HepG2 (cell line): ENCODE results near the gene DDN. TPM values are rescaled to one million over a fixed set of nuclear protein-coding genes. Genes with fewer than 3 reads are reported as not detected.

ENCODE experiments used
- ATF7 ChIP-seq, 2 experiments: fragments of 450-650 bp in 1 of 2; sonication (generic) in 1 of 2; formaldehyde crosslinking in 1 of 2; IDR thresholded peaks; 2 replicates each; pipeline versions ENCODE4 v1.4.0 to v1.6.1; 2016 to 2020; ENCODE audit warnings: antibody characterized with exemption in 1 of 2, mild to moderate bottlenecking in 1 of 2, missing genetic modification reagents in 1 of 2
- HDAC2 ChIP-seq: sonication (generic); formaldehyde crosslinking; IDR thresholded peaks from 2 replicates; pipeline ENCODE4 v1.4.0; 2020; ENCODE audit warnings: missing genetic modification reagents
- HNRNPL ChIP-seq: fragments of 200-400 bp; formaldehyde crosslinking; IDR thresholded peaks from 2 replicates; pipeline ENCODE4 v1.6.1; 2017; ENCODE audit warnings: mild to moderate bottlenecking, low read depth, low read length
- MIER2 ChIP-seq: IDR thresholded peaks from 2 replicates; pipeline ENCODE4 v1.6.1; 2016; ENCODE audit warnings: missing biosample characterization, missing genetic modification reagents
- NR2F6 ChIP-seq, 2 experiments: IDR thresholded peaks; 2 replicates each; pipeline ENCODE4 v1.6.1; 2016; ENCODE audit warnings: antibody characterized with exemption in 1 of 2, mild to moderate bottlenecking in 1 of 2
- ZBTB1 ChIP-seq: sonication (generic); formaldehyde crosslinking; IDR thresholded peaks from 2 replicates; pipeline ENCODE4 v1.4.0; 2020; ENCODE audit warnings: missing genetic modification reagents, borderline replicate concordance
- ZNF256 ChIP-seq: sonication (generic); formaldehyde crosslinking; conservative IDR thresholded peaks from 2 replicates; pipeline ENCODE4 v1.4.0; 2020; ENCODE audit warnings: missing genetic modification reagents
- ZNF367 ChIP-seq: sonication (generic); formaldehyde crosslinking; IDR thresholded peaks from 2 replicates; pipeline ENCODE4 v1.4.0; 2020; ENCODE audit warnings: missing genetic modification reagents, borderline replicate concordance
- ZNF598 ChIP-seq: sonication (generic); formaldehyde crosslinking; IDR thresholded peaks from 2 replicates; pipeline ENCODE4 v1.5.1; 2020; ENCODE audit warnings: mild to moderate bottlenecking, missing genetic modification reagents, borderline replicate concordance
- ZNF7 ChIP-seq: IDR thresholded peaks from 2 replicates; pipeline ENCODE4 v1.6.1; 2016; ENCODE audit warnings: missing biosample characterization, missing genetic modification reagents
- ZNF709 ChIP-seq: sonication (generic); formaldehyde crosslinking; IDR thresholded peaks from 2 replicates; pipeline ENCODE4 v1.5.0; 2020; ENCODE audit warnings: mild to moderate bottlenecking, missing genetic modification reagents
- ZNF720 ChIP-seq: sonication (generic); formaldehyde crosslinking; IDR thresholded peaks from 2 replicates; pipeline ENCODE4 v1.4.0; 2020; ENCODE audit warnings: missing genetic modification reagents
- ZNF746 ChIP-seq: sonication (generic); formaldehyde crosslinking; IDR thresholded peaks from 2 replicates; pipeline ENCODE4 v1.8.0; 2022; ENCODE audit warnings: mild to moderate bottlenecking, missing genetic modification reagents
- ZNF841 ChIP-seq: sonication (generic); formaldehyde crosslinking; IDR thresholded peaks from 2 replicates; pipeline ENCODE4 v1.8.1; 2023; ENCODE audit warnings: missing genetic modification reagents, borderline replicate concordance
- polyA plus RNA-seq, 8 experiments: library from polyadenylated mRNA; depleted of rRNA in 3 of 8; stranded (reverse) in 7 of 8; unstranded in 1 of 8; fragments of >200 nt; fragmentation: Illumina TruSeq in 4 of 8; extraction: Trizol in 4 of 8; gene quantifications; 2 replicates each; pipeline versions ENCODE4 v1.2.1 to v1.2.3, GENCODE V29; 2011 to 2016; ENCODE audit warnings: low read depth in 4 of 8, missing spikeins in 1 of 8, mixed read lengths in 1 of 8; ENCODE audit not compliant: insufficient read depth in 1 of 8
- total RNA-seq, 5 experiments: library from RNA; depleted of rRNA; stranded (reverse); fragments of >200 nt; fragmentation: Illumina TruSeq; extraction: Trizol; gene quantifications; 2 replicates each; pipeline ENCODE4 v1.2.3, GENCODE V29; 2016; ENCODE audit warnings: low read depth in 1 of 5
- TF ChIP-seq, protein P1 (sequence below): sonication (generic); formaldehyde crosslinking; IDR thresholded peaks from 2 replicates; pipeline ENCODE4 v1.5.0; 2020; ENCODE audit warnings: mild to moderate bottlenecking, missing genetic modification reagents, borderline replicate concordance
- TF ChIP-seq, protein P2 (sequence below): sonication (generic); formaldehyde crosslinking; IDR thresholded peaks from 2 replicates; pipeline ENCODE4 v1.8.1; 2023; ENCODE audit warnings: mild to moderate bottlenecking, missing genetic modification reagents, borderline replicate concordance
- TF ChIP-seq, protein P3 (sequence below): sonication (generic); formaldehyde crosslinking; IDR thresholded peaks from 2 replicates; pipeline ENCODE4 v1.4.0; 2020; ENCODE audit warnings: mild to moderate bottlenecking, missing genetic modification reagents
- TF ChIP-seq, protein P4 (sequence below): sonication (generic); formaldehyde crosslinking; IDR thresholded peaks from 2 replicates; pipeline ENCODE4; 2020; ENCODE audit warnings: missing genetic modification reagents, mild to moderate bottlenecking, borderline replicate concordance
- TF ChIP-seq, protein P5 (sequence below): sonication (generic); formaldehyde crosslinking; IDR thresholded peaks from 2 replicates; pipeline ENCODE4 v1.5.0; 2020; ENCODE audit warnings: mild to moderate bottlenecking, low read depth, missing genetic modification reagents, borderline replicate concordance

The DDN gene
- total and polyA plus RNA-seq, 2 of the 13 experiments (the other 11 are each of a cell fraction or from before 2014, with no cell fraction given): 0.24 to 0.53 TPM

DNA sequence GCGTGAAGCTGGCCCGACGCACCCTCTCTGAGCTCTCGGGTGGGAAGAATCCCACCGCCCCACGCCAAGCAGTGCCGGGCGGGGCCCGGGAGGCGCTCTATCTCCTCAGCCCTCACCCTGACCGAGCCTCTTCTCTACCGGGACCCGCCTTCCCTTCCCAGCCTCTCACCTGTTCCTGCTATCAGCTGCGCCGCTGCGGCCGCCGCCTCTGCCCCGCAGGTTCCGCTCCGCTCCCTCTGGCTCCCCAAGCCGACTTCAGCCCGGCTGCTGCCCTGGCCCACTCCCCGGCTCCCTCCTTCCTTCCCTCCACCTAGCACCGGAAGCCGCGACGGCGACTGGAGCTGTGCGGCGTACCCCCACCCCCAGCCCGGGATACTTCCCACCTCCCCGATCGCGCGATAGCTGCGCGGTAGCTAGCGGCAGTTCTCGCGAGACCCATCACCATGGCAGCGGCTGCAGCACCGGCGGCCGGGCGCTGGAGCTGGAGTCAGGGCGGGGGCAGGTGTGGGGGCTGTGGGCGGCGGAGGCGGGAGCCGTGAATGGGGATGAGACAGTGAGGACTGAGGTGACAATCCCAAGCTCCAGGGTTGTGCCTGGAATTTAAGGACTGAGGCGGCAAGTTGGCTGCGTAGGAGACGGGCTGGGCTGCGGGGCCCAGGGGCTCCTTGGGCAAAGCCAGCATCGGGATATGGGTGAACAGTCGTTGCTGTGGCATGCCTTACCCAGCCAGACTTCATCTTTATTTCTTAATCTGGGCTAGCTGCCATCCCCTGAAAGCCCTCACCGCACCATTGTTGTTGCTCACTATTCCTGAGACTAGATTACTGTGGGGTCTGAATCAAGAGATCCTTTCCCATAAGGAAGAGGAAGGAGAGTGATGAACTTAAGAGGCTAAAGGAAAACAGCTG is 41.8 kb downstream of the DDN start, which contains the start of gene ARF3 (continued):
- TF ChIP-seq, protein P1, sequence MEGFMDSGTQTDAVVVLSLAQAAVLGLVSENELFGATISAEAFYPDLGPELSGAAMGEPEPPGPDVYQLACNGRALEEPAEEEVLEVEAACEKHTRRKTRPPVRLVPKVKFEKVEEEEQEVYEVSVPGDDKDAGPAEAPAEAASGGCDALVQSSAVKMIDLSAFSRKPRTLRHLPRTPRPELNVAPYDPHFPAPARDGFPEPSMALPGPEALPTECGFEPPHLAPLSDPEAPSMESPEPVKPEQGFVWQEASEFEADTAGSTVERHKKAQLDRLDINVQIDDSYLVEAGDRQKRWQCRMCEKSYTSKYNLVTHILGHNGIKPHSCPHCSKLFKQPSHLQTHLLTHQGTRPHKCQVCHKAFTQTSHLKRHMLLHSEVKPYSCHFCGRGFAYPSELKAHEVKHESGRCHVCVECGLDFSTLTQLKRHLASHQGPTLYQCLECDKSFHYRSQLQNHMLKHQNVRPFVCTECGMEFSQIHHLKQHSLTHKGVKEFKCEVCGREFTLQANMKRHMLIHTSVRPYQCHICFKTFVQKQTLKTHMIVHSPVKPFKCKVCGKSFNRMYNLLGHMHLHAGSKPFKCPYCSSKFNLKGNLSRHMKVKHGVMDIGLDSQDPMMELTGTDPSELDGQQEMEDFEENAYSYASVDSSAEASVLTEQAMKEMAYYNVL (CRISPR knock-in tag): no peak
- TF ChIP-seq, protein P2, sequence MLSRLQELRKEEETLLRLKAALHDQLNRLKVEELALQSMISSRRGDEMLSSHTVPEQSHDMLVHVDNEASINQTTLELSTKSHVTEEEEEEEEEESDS (CRISPR knock-in tag): no peak
- peak; percentile 27; the same call in 1 of the 2 replicates for TF ChIP-seq HDAC2 (CRISPR knock-in tag)
- TF ChIP-seq ZNF720 (CRISPR knock-in tag): no peak
- TF ChIP-seq ZNF367 (CRISPR knock-in tag): no peak
- TF ChIP-seq, protein P3, sequence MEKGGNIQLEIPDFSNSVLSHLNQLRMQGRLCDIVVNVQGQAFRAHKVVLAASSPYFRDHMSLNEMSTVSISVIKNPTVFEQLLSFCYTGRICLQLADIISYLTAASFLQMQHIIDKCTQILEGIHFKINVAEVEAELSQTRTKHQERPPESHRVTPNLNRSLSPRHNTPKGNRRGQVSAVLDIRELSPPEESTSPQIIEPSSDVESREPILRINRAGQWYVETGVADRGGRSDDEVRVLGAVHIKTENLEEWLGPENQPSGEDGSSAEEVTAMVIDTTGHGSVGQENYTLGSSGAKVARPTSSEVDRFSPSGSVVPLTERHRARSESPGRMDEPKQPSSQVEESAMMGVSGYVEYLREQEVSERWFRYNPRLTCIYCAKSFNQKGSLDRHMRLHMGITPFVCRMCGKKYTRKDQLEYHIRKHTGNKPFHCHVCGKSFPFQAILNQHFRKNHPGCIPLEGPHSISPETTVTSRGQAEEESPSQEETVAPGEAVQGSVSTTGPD (CRISPR knock-in tag): no peak
- TF ChIP-seq ZNF709 (CRISPR knock-in tag): 0 out of 2 replicates have a peak, but pooled peaks have one; percentile 21
- no peak for TF ChIP-seq ZNF7
- TF ChIP-seq ZNF598 (CRISPR knock-in tag): peak; percentile 12; the same call in 1 of the 2 replicates
- TF ChIP-seq, protein P4, sequence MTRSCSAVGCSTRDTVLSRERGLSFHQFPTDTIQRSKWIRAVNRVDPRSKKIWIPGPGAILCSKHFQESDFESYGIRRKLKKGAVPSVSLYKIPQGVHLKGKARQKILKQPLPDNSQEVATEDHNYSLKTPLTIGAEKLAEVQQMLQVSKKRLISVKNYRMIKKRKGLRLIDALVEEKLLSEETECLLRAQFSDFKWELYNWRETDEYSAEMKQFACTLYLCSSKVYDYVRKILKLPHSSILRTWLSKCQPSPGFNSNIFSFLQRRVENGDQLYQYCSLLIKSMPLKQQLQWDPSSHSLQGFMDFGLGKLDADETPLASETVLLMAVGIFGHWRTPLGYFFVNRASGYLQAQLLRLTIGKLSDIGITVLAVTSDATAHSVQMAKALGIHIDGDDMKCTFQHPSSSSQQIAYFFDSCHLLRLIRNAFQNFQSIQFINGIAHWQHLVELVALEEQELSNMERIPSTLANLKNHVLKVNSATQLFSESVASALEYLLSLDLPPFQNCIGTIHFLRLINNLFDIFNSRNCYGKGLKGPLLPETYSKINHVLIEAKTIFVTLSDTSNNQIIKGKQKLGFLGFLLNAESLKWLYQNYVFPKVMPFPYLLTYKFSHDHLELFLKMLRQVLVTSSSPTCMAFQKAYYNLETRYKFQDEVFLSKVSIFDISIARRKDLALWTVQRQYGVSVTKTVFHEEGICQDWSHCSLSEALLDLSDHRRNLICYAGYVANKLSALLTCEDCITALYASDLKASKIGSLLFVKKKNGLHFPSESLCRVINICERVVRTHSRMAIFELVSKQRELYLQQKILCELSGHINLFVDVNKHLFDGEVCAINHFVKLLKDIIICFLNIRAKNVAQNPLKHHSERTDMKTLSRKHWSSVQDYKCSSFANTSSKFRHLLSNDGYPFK (CRISPR knock-in tag): peak; percentile 26; the same call in 1 of the 2 replicates
- TF ChIP-seq ZNF746 (CRISPR knock-in tag): 0 out of 2 replicates have a peak, but pooled peaks have one; percentile 54
- TF ChIP-seq MIER2 (CRISPR knock-in tag): no peak
- no peak for TF ChIP-seq ZNF256
- TF ChIP-seq ZBTB1 (CRISPR knock-in tag): no peak
- TF ChIP-seq, protein P5, sequence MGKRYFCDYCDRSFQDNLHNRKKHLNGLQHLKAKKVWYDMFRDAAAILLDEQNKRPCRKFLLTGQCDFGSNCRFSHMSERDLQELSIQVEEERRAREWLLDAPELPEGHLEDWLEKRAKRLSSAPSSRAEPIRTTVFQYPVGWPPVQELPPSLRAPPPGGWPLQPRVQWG (CRISPR knock-in tag): no peak
- TF ChIP-seq ZNF841 (CRISPR knock-in tag): no peak
- no peak for TF ChIP-seq ATF7 (IDR thresholded peaks at IDR 0.05)
- no peak for TF ChIP-seq ATF7 (CRISPR knock-in tag; IDR thresholded peaks at IDR 0.05)
- TF ChIP-seq NR2F6 (IDR thresholded peaks at IDR 0.05): no peak
- TF ChIP-seq NR2F6 (CRISPR knock-in tag; IDR thresholded peaks at IDR 0.05): peak; percentile 31; the same call in 1 of the 2 replicates
- no peak for TF ChIP-seq HNRNPL
